Measurements from ENCODE around the gene ARHGAP1. TPM values are rescaled to one million over a fixed set of nuclear protein-coding genes. Genes with fewer than 3 reads are reported as not detected.

ARHGAP1 gene
- total and polyA plus RNA-seq, 8 donors = 18.7 to 51.1 (median 28.4) TPM

- ATAC-seq = no peak
These were observed 30.7 kb downstream of the ARHGAP1 start for GRCh38 chr11:46669711-46670139.

GRCh38 chr11:46668480-46669085 is 31.8 kb downstream of the ARHGAP1 start:
- Histone ChIP-seq H3K27me3 (no peaks in the 10 kb centered on the region), H3K27ac (no peak overlapping the region), H3K4me3 (no peak overlapping the region), H3K4me1 (peaks cover 0 to 4% (median 4%) of the 10 kb centered on the region in 3 donors), H3K9me3 (no peaks in the 10 kb centered on the region), H3K36me3 (peaks cover 4 to 81% (median 26%) of the 10 kb centered on the region in 3 donors)
- no peak for TF ChIP-seq CTCF (IDR thresholded peaks at IDR 0.05)
- FAIRE-seq (no peak), ATAC-seq (no peak), DNase-seq (no peak)
- 90 to 91% methylated on average over 12 of the region's 12 CpGs for WGBS, 2 donors
- intact Hi-C loops (cut with DNase I) = no loop called here

More at GRCh38 chr11:46669711-46670139, 30.7 kb downstream of the ARHGAP1 start:
- no peak for DNase-seq
- 76 to 78% methylated on average over 3 of the region's 3 CpGs for WGBS, 2 donors
- H3K36me3 ChIP-seq = peaks cover 4 to 70% (median 22%) of the 10 kb centered on the region in 3 donors
- no peak overlapping the region for H3K4me3 ChIP-seq
- intact Hi-C loops (cut with DNase I) = no loop called here
- no peaks in the 10 kb centered on the region for H3K27me3 ChIP-seq
- TF ChIP-seq CTCF (IDR thresholded peaks at IDR 0.05) = no peak
- H3K9me3 ChIP-seq = no peaks in the 10 kb centered on the region
- H3K4me1 ChIP-seq = peaks cover 4 to 13% (median 12%) of the 10 kb centered on the region in 3 donors
- no peak for FAIRE-seq
- no peak overlapping the region for H3K27ac ChIP-seq

GRCh38 chr11:46667043-46667481 is 33.4 kb downstream of the ARHGAP1 start:
- intact Hi-C loops (cut with DNase I) = no loop called here
- no peak overlapping the region for H3K4me3 ChIP-seq
- H3K9me3 ChIP-seq = no peaks in the 10 kb centered on the region
- ATAC-seq = no peak
- DNase-seq = no peak
- H3K36me3 ChIP-seq = peaks cover 4 to 83% (median 22%) of the 10 kb centered on the region in 3 donors
- 50 to 68% methylated on average over 2 of the region's 2 CpGs for WGBS, 2 donors
- H3K27ac ChIP-seq = no peak overlapping the region
- FAIRE-seq = no peak
- no peak for TF ChIP-seq CTCF (IDR thresholded peaks at IDR 0.05)
- no peaks in the 10 kb centered on the region for H3K27me3 ChIP-seq
- no peaks in the 10 kb centered on the region for H3K4me1 ChIP-seq

- 76 to 79% methylated on average over 5 of the region's 5 CpGs for WGBS, 2 donors
These were observed 33.9 kb downstream of the ARHGAP1 start for GRCh38 chr11:46666516-46666915.

More at GRCh38 chr11:46666516-46666915, 33.9 kb downstream of the ARHGAP1 start:
- TF ChIP-seq CTCF (IDR thresholded peaks at IDR 0.05) = no peak
- no peak overlapping the region for H3K4me3 ChIP-seq
- H3K4me1 ChIP-seq = no peaks in the 10 kb centered on the region
- peaks cover 4 to 83% (median 22%) of the 10 kb centered on the region in 3 donors for H3K36me3 ChIP-seq
- FAIRE-seq = no peak
- no peak for DNase-seq
- ATAC-seq = no peak
- H3K27me3 ChIP-seq = no peaks in the 10 kb centered on the region
- no peaks in the 10 kb centered on the region for H3K9me3 ChIP-seq
- no peak overlapping the region for H3K27ac ChIP-seq
- intact Hi-C loops (cut with DNase I) = no loop called here
